NT2/D1 (cell line): ENCODE results near the gene PKIG.

ENCODE experiments used
- SUZ12 ChIP-seq: IDR thresholded peaks from 2 replicates; pipeline ENCODE4 v1.6.1; 2011; ENCODE audit not compliant: insufficient read length, insufficient read depth; ENCODE audit errors: extremely low read depth
- YY1 ChIP-seq: IDR thresholded peaks from 2 replicates; pipeline ENCODE4 v1.6.1; 2011; ENCODE audit not compliant: insufficient read length, insufficient read depth
- ZNF274 ChIP-seq: IDR thresholded peaks from 2 replicates; pipeline ENCODE4 v1.6.1; 2011; ENCODE audit warnings: mild to moderate bottlenecking, low read depth, low read length

DNA sequence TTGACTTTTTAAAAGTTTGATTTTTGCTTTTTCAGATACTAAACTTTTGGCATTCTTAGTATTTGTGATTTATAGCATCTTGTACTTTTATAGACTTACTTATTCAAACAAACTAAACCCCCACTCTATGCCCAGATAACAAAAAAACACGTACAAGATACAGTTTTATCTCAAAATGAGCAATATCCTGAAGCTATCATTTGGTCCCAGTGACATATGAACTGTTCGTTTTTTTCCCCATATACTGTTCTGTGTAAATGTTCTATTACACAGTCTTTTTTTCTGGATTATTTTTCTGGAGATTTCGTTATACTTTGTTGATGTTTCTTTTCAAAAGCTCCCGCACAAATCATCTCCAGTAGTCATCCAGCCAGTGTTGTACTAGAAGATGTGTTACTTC is 33.3 kb upstream of the PKIG start:
- TF ChIP-seq YY1: no peak
- no peak for TF ChIP-seq ZNF274
- no peak for TF ChIP-seq SUZ12
